Neural progenitor cell (in vitro differentiated cells): ENCODE data around the gene DNAJC13. TPM values are rescaled to one million over a fixed set of nuclear protein-coding genes. Genes with fewer than 3 reads are reported as not detected.

ENCODE experiments used
- DNase-seq: peaks from one replicate; pipeline ENCODE4 v3.0.0-alpha.2; 2016; ENCODE audit warnings: low spot score
- H2AFZ ChIP-seq: fragments of 200-600 bp; sonication (generic); replicated peaks from 2 replicates; pipeline ENCODE4 v1.6.1; 2016; ENCODE audit warnings: antibody characterized with exemption
- H3F3A ChIP-seq: fragments of 200-600 bp; sonication (generic); 2 replicates; pipeline ENCODE4 v1.6.1; 2016; ENCODE audit warnings: antibody characterized with exemption, low read depth
- H3K27ac ChIP-seq: fragments of 200-600 bp; sonication (generic); 2 replicates; pipeline ENCODE4 v1.5.1; 2016; ENCODE audit warnings: mild to moderate bottlenecking
- H3K27me3 ChIP-seq: fragments of 200-600 bp; sonication (generic); 2 replicates; pipeline ENCODE4 v1.6.1; 2016; ENCODE audit warnings: mild to moderate bottlenecking, moderate library complexity
- H3K36me3 ChIP-seq: fragments of 200-600 bp; sonication (generic); 2 replicates; pipeline ENCODE4 v1.5.1; 2016
- H3K4me1 ChIP-seq: fragments of 200-600 bp; sonication (generic); 2 replicates; pipeline ENCODE4 v1.6.1; 2016; ENCODE audit warnings: mixed run types
- H3K4me2 ChIP-seq: fragments of 200-600 bp; sonication (generic); 2 replicates; pipeline ENCODE4 v1.6.1; 2016
- H3K4me3 ChIP-seq: fragments of 200-600 bp; sonication (generic); 2 replicates; pipeline ENCODE4 v1.5.1; 2016
- H3K79me2 ChIP-seq: fragments of 200-600 bp; sonication (generic); 2 replicates; pipeline ENCODE4 v1.6.1; 2016; ENCODE audit warnings: low read depth
- H3K9ac ChIP-seq: fragments of 200-600 bp; sonication (generic); 2 replicates; pipeline ENCODE4 v1.6.1; 2016
- H3K9me3 ChIP-seq: fragments of 200-600 bp; sonication (generic); 2 replicates; pipeline ENCODE4 v1.5.1; 2016; ENCODE audit warnings: low read depth
- H4K20me1 ChIP-seq: fragments of 200-600 bp; sonication (generic); 2 replicates; pipeline ENCODE4 v1.6.1; 2016; ENCODE audit warnings: low read depth
- H3K27ac Mint-ChIP-seq: 3 replicates; pipeline ENCODE4 v1.8.0; 2021; ENCODE audit warnings: mixed read lengths
- H3K27me3 Mint-ChIP-seq: 2 replicates; pipeline ENCODE4 v1.8.0; 2022; ENCODE audit warnings: low read depth, mild to moderate bottlenecking, inconsistent platforms, moderate library complexity, mixed read lengths; ENCODE audit not compliant: insufficient read depth
- H3K36me3 Mint-ChIP-seq: 3 replicates; pipeline ENCODE4 v1.8.0; 2021; ENCODE audit warnings: mixed read lengths
- H3K4me1 Mint-ChIP-seq: 3 replicates; pipeline ENCODE4 v1.8.0; 2021; ENCODE audit warnings: mixed read lengths
- H3K4me3 Mint-ChIP-seq: 3 replicates; pipeline ENCODE4 v1.8.0; 2021; ENCODE audit warnings: mild to moderate bottlenecking, moderate library complexity, mixed read lengths
- H3K9me3 Mint-ChIP-seq: 3 replicates; pipeline ENCODE4 v1.8.0; 2020; ENCODE audit warnings: mixed read lengths
- EZH2 ChIP-seq: fragments of 200-600 bp; sonication (generic); IDR thresholded peaks from 2 replicates; pipeline ENCODE4 v1.6.1; 2017; ENCODE audit warnings: antibody characterized with exemption, mild to moderate bottlenecking, moderate library complexity
- EZH2phosphoT487 ChIP-seq: fragments of 200-600 bp; sonication (generic); IDR thresholded peaks from 2 replicates; pipeline ENCODE4 v1.6.1; 2017; ENCODE audit warnings: antibody characterized with exemption
- total RNA-seq: library from RNA; depleted of rRNA; stranded (reverse); fragments of >200 nt; gene quantifications from 2 replicates; pipeline ENCODE4 v1.2.3, GENCODE V29; 2015; ENCODE audit warnings: low replicate concordance
- TF ChIP-seq, protein P1 (sequence below): fragments of 200-600 bp; sonication (generic); IDR thresholded peaks from 2 replicates; pipeline ENCODE4 v1.5.1; 2017; ENCODE audit warnings: antibody characterized with exemption, mild to moderate bottlenecking

The DNAJC13 gene
- total RNA-seq, 1 donor from 2014 or later, result 36.3 TPM

DNA sequence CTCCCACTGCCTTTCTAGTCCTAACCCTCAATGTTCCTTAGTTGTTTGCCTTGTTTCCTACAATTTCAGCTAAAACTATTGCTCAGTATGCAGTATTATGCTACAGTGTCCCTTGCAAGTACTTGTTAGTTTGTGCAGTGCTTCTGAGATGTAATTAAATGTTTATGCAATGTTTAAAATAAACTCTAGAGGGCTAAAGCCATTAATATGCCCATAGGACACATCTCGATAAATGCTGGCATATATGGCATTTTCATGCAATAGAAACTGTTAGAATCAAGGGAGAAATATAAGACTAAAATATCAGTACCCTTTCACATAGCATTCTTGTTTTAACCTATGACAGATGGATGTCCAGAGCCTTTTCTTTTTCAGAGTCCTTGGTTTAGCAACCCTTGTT, 120.0 kb downstream of the DNAJC13 start:
- no peaks in the 10 kb centered on the region for H3K9me3 Mint-ChIP-seq

DNA sequence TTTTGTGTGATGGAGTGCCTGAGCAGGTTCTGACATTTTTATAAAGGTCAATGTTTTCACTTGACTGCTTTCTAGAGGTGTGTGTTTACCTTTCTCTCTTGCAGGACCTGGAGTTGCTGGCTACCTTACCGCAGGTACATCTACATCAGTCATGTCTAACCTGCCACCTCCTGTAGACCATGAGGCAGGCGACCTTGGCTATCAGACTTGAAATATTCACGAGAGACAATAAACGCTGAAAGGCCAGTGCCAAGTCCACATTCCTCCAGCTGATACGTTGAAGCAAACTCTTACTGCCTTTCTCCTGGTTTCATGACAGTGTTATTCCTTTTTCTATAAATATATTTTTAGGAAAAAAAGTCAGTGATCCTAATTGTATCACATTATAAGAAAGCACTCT, 120.8 kb downstream of the DNAJC13 start:
- no peak for TF ChIP-seq EZH2
- TF ChIP-seq EZH2phosphoT487, result no peak
- TF ChIP-seq, protein P1, sequence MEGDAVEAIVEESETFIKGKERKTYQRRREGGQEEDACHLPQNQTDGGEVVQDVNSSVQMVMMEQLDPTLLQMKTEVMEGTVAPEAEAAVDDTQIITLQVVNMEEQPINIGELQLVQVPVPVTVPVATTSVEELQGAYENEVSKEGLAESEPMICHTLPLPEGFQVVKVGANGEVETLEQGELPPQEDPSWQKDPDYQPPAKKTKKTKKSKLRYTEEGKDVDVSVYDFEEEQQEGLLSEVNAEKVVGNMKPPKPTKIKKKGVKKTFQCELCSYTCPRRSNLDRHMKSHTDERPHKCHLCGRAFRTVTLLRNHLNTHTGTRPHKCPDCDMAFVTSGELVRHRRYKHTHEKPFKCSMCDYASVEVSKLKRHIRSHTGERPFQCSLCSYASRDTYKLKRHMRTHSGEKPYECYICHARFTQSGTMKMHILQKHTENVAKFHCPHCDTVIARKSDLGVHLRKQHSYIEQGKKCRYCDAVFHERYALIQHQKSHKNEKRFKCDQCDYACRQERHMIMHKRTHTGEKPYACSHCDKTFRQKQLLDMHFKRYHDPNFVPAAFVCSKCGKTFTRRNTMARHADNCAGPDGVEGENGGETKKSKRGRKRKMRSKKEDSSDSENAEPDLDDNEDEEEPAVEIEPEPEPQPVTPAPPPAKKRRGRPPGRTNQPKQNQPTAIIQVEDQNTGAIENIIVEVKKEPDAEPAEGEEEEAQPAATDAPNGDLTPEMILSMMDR, result no peak
- Mint-ChIP-seq H3K9me3 (no peaks in the 10 kb centered on the region), H3K4me1 (no peaks in the 10 kb centered on the region), H3K27me3 (no peaks in the 10 kb centered on the region), H3K27ac (no peak overlapping the region), H3K36me3 (peaks cover 15% of the 10 kb centered on the region), H3K4me3 (no peak overlapping the region)
- H3K9me3 ChIP-seq, result no peaks in the 10 kb centered on the region
- no peaks in the 10 kb centered on the region for H3K79me2 ChIP-seq
- H3K4me2 ChIP-seq, result no peak overlapping the region
- H4K20me1 ChIP-seq, result peaks cover 10% of the 10 kb centered on the region
- H3K9ac ChIP-seq, result no peak overlapping the region
- no peaks in the 10 kb centered on the region for H3K36me3 ChIP-seq
- H3K27me3 ChIP-seq, result no peaks in the 10 kb centered on the region
- no peak overlapping the region for H2AFZ ChIP-seq
- H3K4me3 ChIP-seq, result no peak overlapping the region
- peaks cover 8% of the 10 kb centered on the region for H3F3A ChIP-seq
- no peak overlapping the region for H3K27ac ChIP-seq
- DNase-seq, result no peak
- no peaks in the 10 kb centered on the region for H3K4me1 ChIP-seq

More for the DNA sequence above, 120.0 kb downstream of the DNAJC13 start:
- Histone ChIP-seq H3K79me2 (no peaks in the 10 kb centered on the region), H3K36me3 (no peaks in the 10 kb centered on the region), H4K20me1 (peaks cover 10% of the 10 kb centered on the region), H3K27ac (no peak overlapping the region), H3K9ac (no peak overlapping the region), H3K4me1 (no peaks in the 10 kb centered on the region), H3K4me2 (no peak overlapping the region), H3K9me3 (no peaks in the 10 kb centered on the region), H3K4me3 (no peak overlapping the region), H3K27me3 (no peaks in the 10 kb centered on the region), H2AFZ (no peak overlapping the region), H3F3A (peaks cover 8% of the 10 kb centered on the region)
- no peak for TF ChIP-seq EZH2
- TF ChIP-seq EZH2phosphoT487, result no peak
- TF ChIP-seq, protein P1, result no peak
- Mint-ChIP-seq H3K36me3 (peaks cover 17% of the 10 kb centered on the region), H3K4me3 (no peak overlapping the region), H3K4me1 (no peaks in the 10 kb centered on the region), H3K27ac (no peak overlapping the region), H3K27me3 (no peaks in the 10 kb centered on the region)
- no peak for DNase-seq

DNA sequence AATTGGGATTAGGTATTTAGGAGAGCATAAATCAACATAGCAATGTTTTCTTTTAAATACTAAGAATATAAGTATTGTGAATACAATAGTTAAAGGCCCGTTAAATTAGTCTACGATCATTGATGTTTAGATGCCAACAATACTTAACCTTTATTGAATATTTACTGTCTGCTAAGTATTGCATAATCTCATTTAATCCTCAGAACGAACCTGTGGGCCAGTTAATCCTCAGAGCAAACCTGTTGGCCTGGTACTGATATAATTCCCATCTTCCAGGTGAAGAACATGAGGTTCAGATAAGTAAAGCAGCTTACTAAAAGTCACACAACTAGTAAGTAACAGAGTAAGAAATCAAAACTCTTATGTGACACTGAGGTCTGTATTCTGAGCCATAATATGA, 122.4 kb downstream of the DNAJC13 start:
- no peaks in the 10 kb centered on the region for H3K9me3 ChIP-seq
- H3K27ac Mint-ChIP-seq, result no peak overlapping the region
- H2AFZ ChIP-seq, result no peak overlapping the region
- H3K9ac ChIP-seq, result no peak overlapping the region
- peaks cover 8% of the 10 kb centered on the region for H3K36me3 Mint-ChIP-seq
- H3F3A ChIP-seq, result peaks cover 8% of the 10 kb centered on the region
- no peak overlapping the region for H3K27ac ChIP-seq
- peaks cover 10% of the 10 kb centered on the region for H4K20me1 ChIP-seq
- no peak overlapping the region for H3K4me3 ChIP-seq
- H3K4me2 ChIP-seq, result no peak overlapping the region
- no peaks in the 10 kb centered on the region for H3K4me1 Mint-ChIP-seq
- H3K9me3 Mint-ChIP-seq, result no peaks in the 10 kb centered on the region
- H3K4me1 ChIP-seq, result no peaks in the 10 kb centered on the region
- no peaks in the 10 kb centered on the region for H3K36me3 ChIP-seq
- TF ChIP-seq EZH2phosphoT487, result no peak
- H3K27me3 Mint-ChIP-seq, result no peaks in the 10 kb centered on the region
- DNase-seq, result no peak
- H3K79me2 ChIP-seq, result no peaks in the 10 kb centered on the region
- no peak overlapping the region for H3K4me3 Mint-ChIP-seq
- no peaks in the 10 kb centered on the region for H3K27me3 ChIP-seq

DNA sequence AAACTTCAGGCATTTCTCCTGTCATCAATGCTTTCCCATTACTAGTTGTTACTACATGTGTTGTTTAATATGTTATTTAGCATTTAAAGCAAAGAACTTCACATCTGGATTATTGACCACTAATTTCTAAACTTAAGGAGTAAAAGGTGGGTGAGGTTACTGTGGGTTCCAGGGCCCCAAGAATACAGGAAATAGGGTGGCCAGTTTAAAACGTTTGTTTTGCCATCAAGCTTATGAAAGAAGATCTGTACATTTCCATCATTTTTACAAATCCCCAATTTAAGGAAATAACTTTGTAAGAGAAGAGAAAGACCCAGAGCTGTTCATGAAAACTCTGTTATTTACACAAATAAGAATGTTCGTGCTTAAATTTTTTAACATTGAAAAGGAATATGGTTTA, 125.3 kb downstream of the DNAJC13 start:
- H3K4me3 Mint-ChIP-seq, result no peak overlapping the region
- no peaks in the 10 kb centered on the region for H3K4me1 Mint-ChIP-seq
- H3K27ac ChIP-seq, result no peak overlapping the region
- no peaks in the 10 kb centered on the region for H3K36me3 ChIP-seq
- H2AFZ ChIP-seq, result no peak overlapping the region
- no peaks in the 10 kb centered on the region for H3K4me1 ChIP-seq
- no peaks in the 10 kb centered on the region for H3K27me3 Mint-ChIP-seq
- H3K4me2 ChIP-seq, result no peak overlapping the region
- H4K20me1 ChIP-seq, result no peaks in the 10 kb centered on the region
- H3K36me3 Mint-ChIP-seq, result peaks cover 5% of the 10 kb centered on the region
- TF ChIP-seq EZH2phosphoT487 (no peak), EZH2 (no peak)
- TF ChIP-seq, protein P1, result no peak
- H3K27me3 ChIP-seq, result no peaks in the 10 kb centered on the region
- H3K9me3 ChIP-seq, result no peaks in the 10 kb centered on the region
- H3K79me2 ChIP-seq, result no peaks in the 10 kb centered on the region
- no peaks in the 10 kb centered on the region for H3F3A ChIP-seq
- no peaks in the 10 kb centered on the region for H3K9me3 Mint-ChIP-seq
- no peak overlapping the region for H3K9ac ChIP-seq
- no peak overlapping the region for H3K27ac Mint-ChIP-seq
- H3K4me3 ChIP-seq, result no peak overlapping the region
- no peak for DNase-seq
